Hepatocyte (in vitro differentiated cells): Measurements from ENCODE around the gene SOX13.

ENCODE experiments used
- EZH2 ChIP-seq: fragments of 200-600 bp; sonication (generic); IDR thresholded peaks from 2 replicates; pipeline ENCODE4 v1.6.1; 2016; ENCODE audit warnings: antibody characterized with exemption, mild to moderate bottlenecking, borderline replicate concordance
- TF ChIP-seq, protein P1 (sequence below): fragments of 200-600 bp; sonication (generic); IDR thresholded peaks from 2 replicates; pipeline ENCODE4 v1.5.1; 2016; ENCODE audit warnings: antibody characterized with exemption, mild to moderate bottlenecking; ENCODE audit not compliant: poor library complexity

DNA sequence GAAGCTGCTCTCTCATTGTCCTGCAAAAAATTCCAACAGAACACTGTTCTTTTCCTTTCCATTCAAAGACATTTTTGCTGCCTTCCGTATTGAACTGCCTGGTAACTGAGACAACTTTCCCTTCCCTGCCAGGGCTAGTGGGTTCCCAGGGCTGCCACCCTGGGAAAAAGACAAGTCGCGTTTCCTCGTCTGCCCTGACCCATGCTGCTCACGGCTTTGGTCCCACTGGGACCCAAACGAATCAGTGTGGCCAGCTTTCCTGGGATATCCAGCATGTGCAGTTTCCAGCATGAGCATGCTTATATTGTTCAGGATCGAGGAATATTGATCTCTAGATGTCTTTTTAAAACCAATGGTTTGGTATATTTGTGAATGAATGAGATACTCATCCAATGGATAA, 18.2 kb downstream of the SOX13 start:
- TF ChIP-seq, protein P1, sequence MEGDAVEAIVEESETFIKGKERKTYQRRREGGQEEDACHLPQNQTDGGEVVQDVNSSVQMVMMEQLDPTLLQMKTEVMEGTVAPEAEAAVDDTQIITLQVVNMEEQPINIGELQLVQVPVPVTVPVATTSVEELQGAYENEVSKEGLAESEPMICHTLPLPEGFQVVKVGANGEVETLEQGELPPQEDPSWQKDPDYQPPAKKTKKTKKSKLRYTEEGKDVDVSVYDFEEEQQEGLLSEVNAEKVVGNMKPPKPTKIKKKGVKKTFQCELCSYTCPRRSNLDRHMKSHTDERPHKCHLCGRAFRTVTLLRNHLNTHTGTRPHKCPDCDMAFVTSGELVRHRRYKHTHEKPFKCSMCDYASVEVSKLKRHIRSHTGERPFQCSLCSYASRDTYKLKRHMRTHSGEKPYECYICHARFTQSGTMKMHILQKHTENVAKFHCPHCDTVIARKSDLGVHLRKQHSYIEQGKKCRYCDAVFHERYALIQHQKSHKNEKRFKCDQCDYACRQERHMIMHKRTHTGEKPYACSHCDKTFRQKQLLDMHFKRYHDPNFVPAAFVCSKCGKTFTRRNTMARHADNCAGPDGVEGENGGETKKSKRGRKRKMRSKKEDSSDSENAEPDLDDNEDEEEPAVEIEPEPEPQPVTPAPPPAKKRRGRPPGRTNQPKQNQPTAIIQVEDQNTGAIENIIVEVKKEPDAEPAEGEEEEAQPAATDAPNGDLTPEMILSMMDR = no peak
- TF ChIP-seq EZH2 = no peak
